HepG2 (cell line): Measurements from ENCODE around the gene PPP6R2. TPM values are rescaled to one million over a fixed set of nuclear protein-coding genes. Genes with fewer than 3 reads are reported as not detected.

ENCODE experiments used
- ASH2L ChIP-seq: fragments of 300-600, 200-600 bp; sonication (generic); IDR thresholded peaks from 2 replicates; pipeline ENCODE4 v1.7.0; 2017; ENCODE audit warnings: low read depth, mild to moderate bottlenecking, moderate library complexity, mixed read lengths, low read length; ENCODE audit not compliant: insufficient read length
- CREM ChIP-seq, 2 experiments: sonication (generic) in 1 of 2; formaldehyde crosslinking in 1 of 2; IDR thresholded peaks; 2 replicates each; pipeline versions ENCODE4 v1.4.0 to v1.6.1; 2016 to 2020; ENCODE audit warnings: antibody characterized with exemption in 1 of 2, mild to moderate bottlenecking in 1 of 2, missing genetic modification reagents in 1 of 2
- HNRNPUL1 ChIP-seq: fragments of 200-400 bp; formaldehyde crosslinking; IDR thresholded peaks from 2 replicates; pipeline ENCODE4 v1.6.1; 2017; ENCODE audit warnings: low read depth, mild to moderate bottlenecking, low read length, moderate library complexity
- IKZF4 ChIP-seq: sonication (generic); formaldehyde crosslinking; IDR thresholded peaks from 2 replicates; pipeline ENCODE4 v1.5.1; 2020; ENCODE audit warnings: borderline replicate concordance, mild to moderate bottlenecking, low read depth, missing genetic modification reagents; ENCODE audit errors: not compliant biosample characterization
- MIER3 ChIP-seq: IDR thresholded peaks from 2 replicates; pipeline ENCODE4 v1.6.1; 2016; ENCODE audit warnings: missing compliant biosample characterization, borderline replicate concordance
- MZF1 ChIP-seq: sonication (generic); formaldehyde crosslinking; IDR thresholded peaks from 2 replicates; pipeline ENCODE4 v1.8.1; 2023; ENCODE audit warnings: mild to moderate bottlenecking, missing genetic modification reagents, borderline replicate concordance
- NFYC ChIP-seq: IDR thresholded peaks from 2 replicates; pipeline ENCODE4 v1.6.1; 2016; ENCODE audit warnings: missing genetic modification reagents, missing compliant biosample characterization
- SP2 ChIP-seq: sonication (generic); formaldehyde crosslinking; IDR thresholded peaks from 2 replicates; pipeline ENCODE4 v1.5.1; 2020; ENCODE audit warnings: mild to moderate bottlenecking, missing genetic modification reagents
- ZBTB34 ChIP-seq: sonication (generic); formaldehyde crosslinking; IDR thresholded peaks from 2 replicates; pipeline ENCODE4 v1.8.0; 2022; ENCODE audit warnings: mild to moderate bottlenecking, missing genetic modification reagents
- ZFX ChIP-seq: sonication (generic); formaldehyde crosslinking; IDR thresholded peaks from 2 replicates; pipeline ENCODE4 v1.4.0; 2020; ENCODE audit warnings: mild to moderate bottlenecking, low read depth, missing genetic modification reagents, moderate library complexity
- ZNF124 ChIP-seq: sonication (generic); formaldehyde crosslinking; IDR thresholded peaks from 2 replicates; pipeline ENCODE4 v1.4.0; 2020; ENCODE audit warnings: missing genetic modification reagents
- ZNF317 ChIP-seq: sonication (generic); formaldehyde crosslinking; IDR thresholded peaks from 2 replicates; pipeline ENCODE4 v1.5.0; 2020; ENCODE audit warnings: mild to moderate bottlenecking, missing genetic modification reagents
- ZNF543 ChIP-seq: sonication (generic); formaldehyde crosslinking; IDR thresholded peaks from 2 replicates; pipeline ENCODE4 v1.4.0; 2020; ENCODE audit warnings: mild to moderate bottlenecking, missing genetic modification reagents
- polyA plus RNA-seq, 8 experiments: library from polyadenylated mRNA; depleted of rRNA in 3 of 8; stranded (reverse) in 7 of 8; unstranded in 1 of 8; fragments of >200 nt; fragmentation: Illumina TruSeq in 4 of 8; extraction: Trizol in 4 of 8; gene quantifications; 2 replicates each; pipeline versions ENCODE4 v1.2.1 to v1.2.3, GENCODE V29; 2011 to 2016; ENCODE audit warnings: low read depth in 4 of 8, missing spikeins in 1 of 8, mixed read lengths in 1 of 8; ENCODE audit not compliant: insufficient read depth in 1 of 8
- total RNA-seq, 5 experiments: library from RNA; depleted of rRNA; stranded (reverse); fragments of >200 nt; fragmentation: Illumina TruSeq; extraction: Trizol; gene quantifications; 2 replicates each; pipeline ENCODE4 v1.2.3, GENCODE V29; 2016; ENCODE audit warnings: low read depth in 1 of 5
- TF ChIP-seq, protein P1 (sequence below): sonication (generic); formaldehyde crosslinking; IDR thresholded peaks from 2 replicates; pipeline ENCODE4 v1.5.1; 2020; ENCODE audit warnings: mild to moderate bottlenecking, missing genetic modification reagents, borderline replicate concordance
- TF ChIP-seq, protein P2 (sequence below): sonication (generic); formaldehyde crosslinking; IDR thresholded peaks from 2 replicates; pipeline ENCODE4 v1.9.0; 2021; ENCODE audit warnings: missing genetic modification reagents, mild to moderate bottlenecking, borderline replicate concordance
- TF ChIP-seq, protein P3 (sequence below): sonication (generic); formaldehyde crosslinking; IDR thresholded peaks from 2 replicates; pipeline ENCODE4 v1.8.0; 2022; ENCODE audit warnings: low read depth, missing genetic modification reagents

PPP6R2 gene
- total and polyA plus RNA-seq, 2 of the 13 experiments (the other 11 are each of a cell fraction or from before 2014, with no cell fraction given) = 55.0 to 102 TPM

DNA sequence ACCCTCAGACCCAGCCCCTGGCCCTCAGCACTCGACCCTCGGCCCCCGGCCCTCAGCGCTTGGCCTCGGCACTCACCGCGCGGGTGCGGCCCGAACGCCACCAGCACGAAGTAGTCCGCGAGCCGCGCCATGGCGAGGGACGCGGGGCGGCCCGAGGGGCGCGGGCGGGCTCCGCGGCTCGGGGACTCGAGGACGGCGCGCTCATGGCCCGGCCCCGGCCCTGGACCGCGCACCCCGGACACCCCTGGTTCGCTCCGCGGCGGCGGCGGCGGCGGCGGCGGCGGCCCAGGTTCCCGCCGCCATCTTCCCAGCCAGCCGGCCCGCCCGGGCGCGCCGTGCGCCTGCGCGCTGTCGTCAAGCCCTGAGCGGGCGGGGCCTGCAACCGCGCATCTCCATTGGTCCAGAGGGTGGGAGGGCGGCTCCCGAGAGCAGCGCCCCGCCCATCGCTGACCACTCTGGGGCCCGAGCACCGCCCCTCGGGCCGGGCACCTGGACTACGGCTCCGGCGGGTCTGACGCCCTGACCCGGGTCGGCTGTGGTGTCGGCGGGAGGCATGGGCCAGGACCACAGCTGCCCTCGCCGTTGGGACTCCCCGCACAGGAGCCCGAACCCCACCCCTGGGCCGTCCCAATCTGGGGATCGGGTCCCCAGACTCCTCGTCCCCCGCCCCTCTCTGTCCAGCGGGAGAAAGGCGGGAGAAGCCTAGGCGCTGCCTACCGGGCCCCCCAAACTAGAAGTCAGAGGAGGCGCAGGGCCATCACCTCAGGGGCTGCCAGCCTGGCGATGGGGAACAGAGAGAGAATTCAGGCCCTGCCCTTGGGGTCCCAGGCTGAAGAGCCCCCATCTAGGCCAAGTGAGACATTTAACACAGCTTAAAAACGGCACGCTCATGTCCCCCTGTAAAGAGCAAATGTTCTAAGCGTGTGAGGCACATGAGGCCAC lies 131.9 kb downstream of the PPP6R2 start, which contains the start of gene SBF1 (continued):
- TF ChIP-seq, protein P1, sequence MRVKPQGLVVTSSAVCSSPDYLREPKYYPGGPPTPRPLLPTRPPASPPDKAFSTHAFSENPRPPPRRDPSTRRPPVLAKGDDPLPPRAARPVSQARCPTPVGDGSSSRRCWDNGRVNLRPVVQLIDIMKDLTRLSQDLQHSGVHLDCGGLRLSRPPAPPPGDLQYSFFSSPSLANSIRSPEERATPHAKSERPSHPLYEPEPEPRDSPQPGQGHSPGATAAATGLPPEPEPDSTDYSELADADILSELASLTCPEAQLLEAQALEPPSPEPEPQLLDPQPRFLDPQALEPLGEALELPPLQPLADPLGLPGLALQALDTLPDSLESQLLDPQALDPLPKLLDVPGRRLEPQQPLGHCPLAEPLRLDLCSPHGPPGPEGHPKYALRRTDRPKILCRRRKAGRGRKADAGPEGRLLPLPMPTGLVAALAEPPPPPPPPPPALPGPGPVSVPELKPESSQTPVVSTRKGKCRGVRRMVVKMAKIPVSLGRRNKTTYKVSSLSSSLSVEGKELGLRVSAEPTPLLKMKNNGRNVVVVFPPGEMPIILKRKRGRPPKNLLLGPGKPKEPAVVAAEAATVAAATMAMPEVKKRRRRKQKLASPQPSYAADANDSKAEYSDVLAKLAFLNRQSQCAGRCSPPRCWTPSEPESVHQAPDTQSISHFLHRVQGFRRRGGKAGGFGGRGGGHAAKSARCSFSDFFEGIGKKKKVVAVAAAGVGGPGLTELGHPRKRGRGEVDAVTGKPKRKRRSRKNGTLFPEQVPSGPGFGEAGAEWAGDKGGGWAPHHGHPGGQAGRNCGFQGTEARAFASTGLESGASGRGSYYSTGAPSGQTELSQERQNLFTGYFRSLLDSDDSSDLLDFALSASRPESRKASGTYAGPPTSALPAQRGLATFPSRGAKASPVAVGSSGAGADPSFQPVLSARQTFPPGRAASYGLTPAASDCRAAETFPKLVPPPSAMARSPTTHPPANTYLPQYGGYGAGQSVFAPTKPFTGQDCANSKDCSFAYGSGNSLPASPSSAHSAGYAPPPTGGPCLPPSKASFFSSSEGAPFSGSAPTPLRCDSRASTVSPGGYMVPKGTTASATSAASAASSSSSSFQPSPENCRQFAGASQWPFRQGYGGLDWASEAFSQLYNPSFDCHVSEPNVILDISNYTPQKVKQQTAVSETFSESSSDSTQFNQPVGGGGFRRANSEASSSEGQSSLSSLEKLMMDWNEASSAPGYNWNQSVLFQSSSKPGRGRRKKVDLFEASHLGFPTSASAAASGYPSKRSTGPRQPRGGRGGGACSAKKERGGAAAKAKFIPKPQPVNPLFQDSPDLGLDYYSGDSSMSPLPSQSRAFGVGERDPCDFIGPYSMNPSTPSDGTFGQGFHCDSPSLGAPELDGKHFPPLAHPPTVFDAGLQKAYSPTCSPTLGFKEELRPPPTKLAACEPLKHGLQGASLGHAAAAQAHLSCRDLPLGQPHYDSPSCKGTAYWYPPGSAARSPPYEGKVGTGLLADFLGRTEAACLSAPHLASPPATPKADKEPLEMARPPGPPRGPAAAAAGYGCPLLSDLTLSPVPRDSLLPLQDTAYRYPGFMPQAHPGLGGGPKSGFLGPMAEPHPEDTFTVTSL (CRISPR knock-in tag) = no peak
- TF ChIP-seq HNRNPUL1 (no peak), ZNF543 (CRISPR knock-in tag) (no peak), ZNF317 (CRISPR knock-in tag) (0 out of 2 replicates have a peak, but pooled peaks have one; percentile 23), NFYC (CRISPR knock-in tag) (peak; percentile 75), ZFX (CRISPR knock-in tag) (peak; percentile 60), ZNF124 (CRISPR knock-in tag) (no peak), IKZF4 (CRISPR knock-in tag) (no peak), CREM (IDR thresholded peaks at IDR 0.05) (no peak), CREM (CRISPR knock-in tag; IDR thresholded peaks at IDR 0.05) (no peak), SP2 (CRISPR knock-in tag) (peak; percentile 61; the same call in 1 of the 2 replicates), MIER3 (CRISPR knock-in tag) (peak; percentile 36; the same call in 1 of the 2 replicates), ZBTB34 (CRISPR knock-in tag) (no peak), MZF1 (no peak), ASH2L (no peak)
- TF ChIP-seq, protein P2, sequence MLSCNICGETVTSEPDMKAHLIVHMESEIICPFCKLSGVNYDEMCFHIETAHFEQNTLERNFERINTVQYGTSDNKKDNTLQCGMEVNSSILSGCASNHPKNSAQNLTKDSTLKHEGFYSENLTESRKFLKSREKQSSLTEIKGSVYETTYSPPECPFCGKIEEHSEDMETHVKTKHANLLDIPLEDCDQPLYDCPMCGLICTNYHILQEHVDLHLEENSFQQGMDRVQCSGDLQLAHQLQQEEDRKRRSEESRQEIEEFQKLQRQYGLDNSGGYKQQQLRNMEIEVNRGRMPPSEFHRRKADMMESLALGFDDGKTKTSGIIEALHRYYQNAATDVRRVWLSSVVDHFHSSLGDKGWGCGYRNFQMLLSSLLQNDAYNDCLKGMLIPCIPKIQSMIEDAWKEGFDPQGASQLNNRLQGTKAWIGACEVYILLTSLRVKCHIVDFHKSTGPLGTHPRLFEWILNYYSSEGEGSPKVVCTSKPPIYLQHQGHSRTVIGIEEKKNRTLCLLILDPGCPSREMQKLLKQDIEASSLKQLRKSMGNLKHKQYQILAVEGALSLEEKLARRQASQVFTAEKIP = no peak
- TF ChIP-seq, protein P3, sequence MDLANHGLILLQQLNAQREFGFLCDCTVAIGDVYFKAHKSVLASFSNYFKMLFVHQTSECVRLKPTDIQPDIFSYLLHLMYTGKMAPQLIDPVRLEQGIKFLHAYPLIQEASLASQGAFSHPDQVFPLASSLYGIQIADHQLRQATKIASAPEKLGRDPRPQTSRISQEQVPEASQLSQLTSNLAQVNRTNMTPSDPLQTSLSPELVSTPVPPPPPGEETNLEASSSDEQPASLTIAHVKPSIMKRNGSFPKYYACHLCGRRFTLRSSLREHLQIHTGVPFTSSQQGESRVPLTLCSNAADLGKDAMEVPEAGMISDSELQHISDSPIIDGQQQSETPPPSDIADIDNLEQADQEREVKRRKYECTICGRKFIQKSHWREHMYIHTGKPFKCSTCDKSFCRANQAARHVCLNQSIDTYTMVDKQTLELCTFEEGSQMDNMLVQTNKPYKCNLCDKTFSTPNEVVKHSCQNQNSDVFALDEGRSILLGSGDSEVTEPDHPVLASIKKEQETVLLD (CRISPR knock-in tag) = no peak
